Measurements from ENCODE around the gene LDLRAP1.

Gene LDLRAP1

GRCh38 chr1:25544243-25544764, 898 bp downstream of the LDLRAP1 start:
- DNase-seq, result no peak

- DNase-seq, result no peak
Observed at GRCh38 chr1:25544819-25545218, 1.4 kb downstream of the LDLRAP1 start.

- DNase-seq, result no peak
Observed at GRCh38 chr1:25545767-25546166, 2.4 kb downstream of the LDLRAP1 start.

GRCh38 chr1:25546193-25546592, 2.8 kb downstream of the LDLRAP1 start:
- no peak for DNase-seq

- DNase-seq, result no peak
Observed at GRCh38 chr1:25548601-25549000, 5.2 kb downstream of the LDLRAP1 start.

GRCh38 chr1:25549273-25550154, 6.1 kb downstream of the LDLRAP1 start:
- no peak for DNase-seq

- no peak for DNase-seq
Observed at GRCh38 chr1:25550155-25550506, 6.7 kb downstream of the LDLRAP1 start.

- no peak for DNase-seq
Observed at GRCh38 chr1:25550683-25551310, 7.4 kb downstream of the LDLRAP1 start.

- DNase-seq, result no peak
Observed at GRCh38 chr1:25553749-25554429, 10.5 kb downstream of the LDLRAP1 start.

- DNase-seq, result no peak
Observed at GRCh38 chr1:25554430-25554780, 11.0 kb downstream of the LDLRAP1 start.

GRCh38 chr1:25554886-25555752, 11.7 kb downstream of the LDLRAP1 start:
- no peak for DNase-seq

- no peak for DNase-seq
Observed at GRCh38 chr1:25555753-25556092, 12.3 kb downstream of the LDLRAP1 start.

- DNase-seq, result no peak
Observed at GRCh38 chr1:25556132-25556670, 12.8 kb downstream of the LDLRAP1 start.

GRCh38 chr1:25556791-25557476, 13.5 kb downstream of the LDLRAP1 start:
- DNase-seq, result no peak

GRCh38 chr1:25557543-25557942, 14.1 kb downstream of the LDLRAP1 start:
- DNase-seq, result no peak

GRCh38 chr1:25559031-25559430, 15.6 kb downstream of the LDLRAP1 start:
- DNase-seq, result no peak

GRCh38 chr1:25560001-25560400, 16.6 kb downstream of the LDLRAP1 start:
- no peak for DNase-seq

- DNase-seq, result no peak
Observed at GRCh38 chr1:25560788-25561187, 17.4 kb downstream of the LDLRAP1 start.

- DNase-seq, result no peak
Observed at GRCh38 chr1:25561421-25562100, 18.2 kb downstream of the LDLRAP1 start.

GRCh38 chr1:25562101-25562927, 18.9 kb downstream of the LDLRAP1 start:
- DNase-seq, result no peak

- no peak for DNase-seq
Observed at GRCh38 chr1:25562928-25563283, 19.5 kb downstream of the LDLRAP1 start.
